Hepatocyte (in vitro differentiated cells): ENCODE data around the gene REELD1. TPM values are rescaled to one million over a fixed set of nuclear protein-coding genes. Genes with fewer than 3 reads are reported as not detected.

ENCODE experiments used
- DNase-seq: peaks from one replicate; pipeline ENCODE4 v3.0.0-alpha.2; 2016; ENCODE audit warnings: low spot score
- H2AFZ ChIP-seq: fragments of 200-600 bp; sonication (generic); 2 replicates; pipeline ENCODE4 v1.6.0; 2016; ENCODE audit warnings: antibody characterized with exemption, mild to moderate bottlenecking
- H3K27ac ChIP-seq: fragments of 200-600 bp; sonication (generic); 2 replicates; pipeline ENCODE4 v1.5.1; 2016; ENCODE audit warnings: mild to moderate bottlenecking
- H3K27me3 ChIP-seq: fragments of 200-600 bp; sonication (generic); 2 replicates; pipeline ENCODE4 v1.6.1; 2016
- H3K36me3 ChIP-seq: fragments of 200-600 bp; sonication (generic); replicated peaks from 2 replicates; pipeline ENCODE4 v1.5.1; 2016; ENCODE audit warnings: low read depth; ENCODE audit not compliant: insufficient read depth
- H3K4me1 ChIP-seq: fragments of 200-600 bp; sonication (generic); 2 replicates; pipeline ENCODE4 v1.5.1; 2016; ENCODE audit warnings: mild to moderate bottlenecking, moderate library complexity; ENCODE audit not compliant: insufficient read depth
- H3K4me2 ChIP-seq: fragments of 200-600 bp; sonication (generic); 2 replicates; pipeline ENCODE4 v1.6.0; 2016
- H3K4me3 ChIP-seq: fragments of 200-600 bp; sonication (generic); 2 replicates; pipeline ENCODE4 v1.5.1; 2016; ENCODE audit warnings: mild to moderate bottlenecking
- H3K79me2 ChIP-seq: fragments of 200-600 bp; sonication (generic); 2 replicates; pipeline ENCODE4 v1.6.0; 2017; ENCODE audit warnings: mild to moderate bottlenecking
- H3K9me2 ChIP-seq: fragments of 200-600 bp; sonication (generic); replicated peaks from 2 replicates; pipeline ENCODE4 v1.6.0; 2017; ENCODE audit warnings: mild to moderate bottlenecking; ENCODE audit not compliant: insufficient read depth
- H3K9me3 ChIP-seq: fragments of 200-600 bp; sonication (generic); 2 replicates; pipeline ENCODE4 v1.5.1; 2016; ENCODE audit warnings: low read depth, mild to moderate bottlenecking
- H4K20me1 ChIP-seq: fragments of 200-600 bp; sonication (generic); 2 replicates; pipeline ENCODE4 v1.6.0; 2016; ENCODE audit warnings: mild to moderate bottlenecking; ENCODE audit not compliant: insufficient read depth, poor library complexity, severe bottlenecking
- CTCF ChIP-seq: fragments of 200-600 bp; sonication (generic); IDR thresholded peaks from 2 replicates; pipeline ENCODE4 v1.5.1; 2016; ENCODE audit warnings: antibody characterized with exemption, mild to moderate bottlenecking; ENCODE audit not compliant: poor library complexity
- EZH2 ChIP-seq: fragments of 200-600 bp; sonication (generic); IDR thresholded peaks from 2 replicates; pipeline ENCODE4 v1.6.1; 2016; ENCODE audit warnings: antibody characterized with exemption, mild to moderate bottlenecking, borderline replicate concordance
- EZH2phosphoT487 ChIP-seq: fragments of 200-600 bp; sonication (generic); IDR thresholded peaks from one replicate; pipeline ENCODE4 v1.6.1; 2018; ENCODE audit warnings: antibody characterized with exemption, mild to moderate bottlenecking, low read depth, moderate library complexity; ENCODE audit not compliant: unreplicated experiment, severe bottlenecking
- WGBS: methylation state at CpG from one replicate; pipeline ENCODE4 v1.1.6; 2016; ENCODE audit warnings: low lambda C conversion rate; ENCODE audit errors: missing lambda C conversion rate; 5-methylcytosine and 5-hydroxymethylcytosine counted together
- polyA plus RNA-seq: library from polyadenylated mRNA; unstranded; fragments of >200 nt; fragmentation: Nextera tagmentation; extraction: Ambion mirVana; gene quantifications from 2 replicates; pipeline ENCODE4 v1.2.1, GENCODE V29; 2016
- total RNA-seq: library from RNA; depleted of rRNA; stranded (reverse); fragments of >200 nt; gene quantifications from 2 replicates; pipeline ENCODE4 v1.2.3, GENCODE V29; 2014

REELD1 gene
- total and polyA plus RNA-seq, 2 experiments from 2014 or later, result not detected

- H3K36me3 ChIP-seq, result no peaks in the 10 kb centered on the region
- H3K79me2 ChIP-seq, result no peaks in the 10 kb centered on the region
- no peak overlapping the region for H3K27ac ChIP-seq
- H3K4me2 ChIP-seq, result no peak overlapping the region
- H3K4me3 ChIP-seq, result no peak overlapping the region
- H3K27me3 ChIP-seq, result no peaks in the 10 kb centered on the region
- WGBS, result 85% methylated on average over 5 of the region's 5 CpGs
- no peak for DNase-seq
- H3K9me2 ChIP-seq, result no peaks in the 10 kb centered on the region
- no peaks in the 10 kb centered on the region for H3K4me1 ChIP-seq
- H2AFZ ChIP-seq, result no peak overlapping the region
- TF ChIP-seq CTCF, result no peak
- no peak for TF ChIP-seq EZH2phosphoT487
- no peak for TF ChIP-seq EZH2
- no peaks in the 10 kb centered on the region for H4K20me1 ChIP-seq
- no peaks in the 10 kb centered on the region for H3K9me3 ChIP-seq
Measured at GRCh38 chr4:146236216-146236615, 21.9 kb downstream of the REELD1 start.

GRCh38 chr4:146237092-146237491 lies 22.8 kb downstream of the REELD1 start:
- no peak for DNase-seq
- Histone ChIP-seq H3K9me3 (no peaks in the 10 kb centered on the region), H3K36me3 (no peaks in the 10 kb centered on the region), H3K4me3 (no peak overlapping the region), H3K9me2 (no peaks in the 10 kb centered on the region), H3K79me2 (no peaks in the 10 kb centered on the region), H3K27ac (no peak overlapping the region), H3K4me1 (peaks cover under 1% of the 10 kb centered on the region), H2AFZ (no peak overlapping the region), H3K27me3 (no peaks in the 10 kb centered on the region), H4K20me1 (no peaks in the 10 kb centered on the region), H3K4me2 (no peak overlapping the region)
- TF ChIP-seq EZH2phosphoT487, result no peak
- no peak for TF ChIP-seq CTCF
- no peak for TF ChIP-seq EZH2
- WGBS, result 74% methylated on average over 6 of the region's 6 CpGs

GRCh38 chr4:146238107-146238506 lies 23.8 kb downstream of the REELD1 start:
- Histone ChIP-seq H3K9me2 (no peaks in the 10 kb centered on the region), H3K4me3 (no peak overlapping the region), H3K27me3 (no peaks in the 10 kb centered on the region), H3K79me2 (no peaks in the 10 kb centered on the region), H3K4me2 (no peak overlapping the region), H3K4me1 (peaks cover 6% of the 10 kb centered on the region), H3K9me3 (no peaks in the 10 kb centered on the region), H3K27ac (no peak overlapping the region), H4K20me1 (no peaks in the 10 kb centered on the region), H2AFZ (no peak overlapping the region), H3K36me3 (no peaks in the 10 kb centered on the region)
- TF ChIP-seq CTCF (no peak), EZH2phosphoT487 (no peak), EZH2 (no peak)
- DNase-seq, result no peak
- WGBS, result 95% methylated on average over 3 of the region's 3 CpGs
